Tibial artery (tissue), 4 donors: ENCODE data around the gene DHRS12.

Experiments
- DNase-seq, 2 donors: peaks; one replicate each; pipeline ENCODE4 v3.0.0-alpha.2; 2019
- H3K27ac ChIP-seq, 2 donors: fragments of 200-600 bp; sonication (generic) in 1 of 2; 1 replicate in 1 of 2; 2 replicates in 1 of 2; pipeline ENCODE4 v1.5.1; 2018 to 2019; ENCODE audit warnings: mild to moderate bottlenecking in 1 of 2
- H3K27me3 ChIP-seq, 2 donors: fragments of 200-600 bp; sonication (generic) in 1 of 2; one replicate each; pipeline versions ENCODE4 v1.5.1 to v1.6.0; 2016 to 2019
- H3K36me3 ChIP-seq, 3 donors: fragments of 200-600 bp; sonication (generic) in 2 of 3; one replicate each; pipeline ENCODE4 v1.5.1; 2016 to 2019; ENCODE audit warnings: mild to moderate bottlenecking in 2 of 3
- H3K4me1 ChIP-seq, 4 donors: fragments of 200-600 bp; sonication (generic) in 2 of 4; 1 replicate in 3 of 4; 2 replicates in 1 of 4; pipeline ENCODE4 v1.5.1; 2016 to 2019
- H3K4me3 ChIP-seq, 2 donors: fragments of 200-600 bp; sonication (generic) in 1 of 2; 1 replicate in 1 of 2; 2 replicates in 1 of 2; pipeline ENCODE4 v1.5.1; 2018 to 2019; ENCODE audit warnings: mild to moderate bottlenecking in 2 of 2
- H3K9me3 ChIP-seq, 3 donors: fragments of 200-600 bp; sonication (generic) in 1 of 3; one replicate each; pipeline ENCODE4 v1.5.1; 2016 to 2019
- CTCF ChIP-seq, 2 experiments: fragments of 200-600 bp in 1 of 2; fragments of 450-650 bp in 1 of 2; IDR thresholded peaks; one replicate each; pipeline ENCODE4 v1.5.1; 2017 to 2019; ENCODE audit warnings: antibody characterized with exemption in 2 of 2, mild to moderate bottlenecking in 1 of 2, moderate library complexity in 1 of 2
- intact Hi-C: fragments of 100-400 bp; cut with DNase I; formaldehyde crosslinking; loops from one replicate; pipeline ENCODE4 v1.15.0; 2023; ENCODE audit warnings: low total_unique reads

DHRS12 gene

GRCh38 chr13:51778392-51778791 lies 25.6 kb downstream of the DHRS12 start:
- H3K4me3 ChIP-seq, result no peak overlapping the region
- H3K9me3 ChIP-seq, result no peaks in the 10 kb centered on the region
- H3K27me3 ChIP-seq, result no peaks in the 10 kb centered on the region
- DNase-seq, result no peak
- TF ChIP-seq CTCF (IDR thresholded peaks at IDR 0.05), result no peak
- H3K36me3 ChIP-seq, result peaks cover 0 to 6% (median 4%) of the 10 kb centered on the region in 3 donors
- no peak overlapping the region for H3K27ac ChIP-seq
- intact Hi-C loops, result no loop called here
- H3K4me1 ChIP-seq, result no peaks in the 10 kb centered on the region

- Histone ChIP-seq H3K4me3 (no peak overlapping the region), H3K27ac (no peak overlapping the region), H3K9me3 (no peaks in the 10 kb centered on the region), H3K36me3 (peaks cover 0 to 6% (median 4%) of the 10 kb centered on the region in 3 donors), H3K27me3 (no peaks in the 10 kb centered on the region), H3K4me1 (no peaks in the 10 kb centered on the region)
- intact Hi-C loops, result no loop called here
- no peak for TF ChIP-seq CTCF (IDR thresholded peaks at IDR 0.05)
- DNase-seq, result no peak
These were observed 26.0 kb downstream of the DHRS12 start for GRCh38 chr13:51777921-51778320.

GRCh38 chr13:51776179-51776578 lies 27.8 kb downstream of the DHRS12 start:
- H3K9me3 ChIP-seq, result no peaks in the 10 kb centered on the region
- H3K27ac ChIP-seq, result no peak overlapping the region
- no peak for TF ChIP-seq CTCF (IDR thresholded peaks at IDR 0.05)
- peaks cover 0 to 8% (median 1%) of the 10 kb centered on the region in 4 donors for H3K4me1 ChIP-seq
- H3K27me3 ChIP-seq, result no peaks in the 10 kb centered on the region
- H3K4me3 ChIP-seq, result no peak overlapping the region
- intact Hi-C loops, result no loop called here
- H3K36me3 ChIP-seq, result peaks cover 0 to 12% (median 4%) of the 10 kb centered on the region in 3 donors
- no peak for DNase-seq

- no peaks in the 10 kb centered on the region for H3K27me3 ChIP-seq
- intact Hi-C loops, result no loop called here
- peaks cover 0 to 33% (median 27%) of the 10 kb centered on the region in 4 donors for H3K4me1 ChIP-seq
- H3K27ac ChIP-seq, result no peak overlapping the region
- peaks cover 0 to 12% (median 4%) of the 10 kb centered on the region in 3 donors for H3K36me3 ChIP-seq
- no peaks in the 10 kb centered on the region for H3K9me3 ChIP-seq
- no peak for TF ChIP-seq CTCF (IDR thresholded peaks at IDR 0.05)
- DNase-seq, result no peak
- H3K4me3 ChIP-seq, result no peak overlapping the region
These were observed 30.4 kb downstream of the DHRS12 start for GRCh38 chr13:51773515-51773914.

- Histone ChIP-seq H3K27ac (no peak overlapping the region), H3K27me3 (no peaks in the 10 kb centered on the region)
- intact Hi-C loops, result no loop called here
These were observed 31.2 kb downstream of the DHRS12 start for GRCh38 chr13:51772781-51773180.

More at GRCh38 chr13:51772781-51773180, 31.2 kb downstream of the DHRS12 start:
- Histone ChIP-seq H3K4me1 (peaks cover 0 to 33% (median 28%) of the 10 kb centered on the region in 4 donors), H3K36me3 (peaks cover 0 to 12% (median 8%) of the 10 kb centered on the region in 3 donors), H3K4me3 (no peak overlapping the region), H3K9me3 (no peaks in the 10 kb centered on the region)
- no peak for TF ChIP-seq CTCF (IDR thresholded peaks at IDR 0.05)
- DNase-seq, result no peak
